Effector memory CD4-positive, alpha-beta T cell (primary cell): ENCODE measurements around the gene LIPE.
"Not testable (repeated sequence)": the region's sequence is repeated elsewhere in the genome, so short reads cannot be mapped to it uniquely, and the experiment has no call there.

Source experiments
- DNase-seq, 3 donors: peaks; one replicate each; pipeline ENCODE4 v3.0.0-alpha.2; 2020
- H3K27ac ChIP-seq: 2 replicates; pipeline ENCODE4 v1.7.0; 2013; ENCODE audit warnings: mild to moderate bottlenecking, low read length, moderate library complexity; ENCODE audit not compliant: insufficient read depth, poor library complexity, severe bottlenecking
- H3K27me3 ChIP-seq: replicated peaks from 2 replicates; pipeline ENCODE4 v1.7.0; 2013; ENCODE audit warnings: mild to moderate bottlenecking, low read length; ENCODE audit not compliant: insufficient read depth, control insufficient read depth, poor library complexity, severe bottlenecking
- H3K36me3 ChIP-seq: 2 replicates; pipeline ENCODE4 v1.7.0; 2013; ENCODE audit warnings: mild to moderate bottlenecking, low read length, moderate library complexity; ENCODE audit not compliant: control insufficient read depth, insufficient read depth
- H3K4me1 ChIP-seq: 2 replicates; pipeline ENCODE4 v1.7.0; 2013; ENCODE audit warnings: low read length, mild to moderate bottlenecking; ENCODE audit not compliant: control insufficient read depth, insufficient read depth, poor library complexity, severe bottlenecking
- H3K4me3 ChIP-seq: 2 replicates; pipeline ENCODE4 v1.7.0; 2013; ENCODE audit warnings: low read length, low read depth, mild to moderate bottlenecking; ENCODE audit not compliant: insufficient read depth, poor library complexity, severe bottlenecking
- H3K9me3 ChIP-seq: 2 replicates; pipeline ENCODE4 v1.7.0; 2013; ENCODE audit warnings: mild to moderate bottlenecking, low read length, moderate library complexity; ENCODE audit not compliant: control insufficient read depth

Gene LIPE

GRCh38 chr19:42466521-42467182 is 39.5 kb upstream of the LIPE start:
- Histone ChIP-seq H3K9me3 (no peaks in the 10 kb centered on the region), H3K27me3 (no peaks in the 10 kb centered on the region), H3K4me1 (no peaks in the 10 kb centered on the region), H3K27ac (no peak overlapping the region), H3K4me3 (no peak overlapping the region), H3K36me3 (no peaks in the 10 kb centered on the region)
- DNase-seq, result no peak

GRCh38 chr19:42465827-42466280 is 38.7 kb upstream of the LIPE start:
- DNase-seq, result no peak

GRCh38 chr19:42461700-42462324 is 34.6 kb upstream of the LIPE start:
- Histone ChIP-seq H3K4me1 (no peaks in the 10 kb centered on the region), H3K9me3 (no peaks in the 10 kb centered on the region), H3K4me3 (no peak overlapping the region), H3K27ac (no peak overlapping the region), H3K27me3 (no peaks in the 10 kb centered on the region), H3K36me3 (no peaks in the 10 kb centered on the region)
- no peak for DNase-seq

More at GRCh38 chr19:42465827-42466280, 38.7 kb upstream of the LIPE start:
- Histone ChIP-seq H3K36me3 (no peaks in the 10 kb centered on the region), H3K27ac (no peak overlapping the region), H3K4me1 (no peaks in the 10 kb centered on the region), H3K4me3 (no peak overlapping the region), H3K27me3 (no peaks in the 10 kb centered on the region), H3K9me3 (no peaks in the 10 kb centered on the region)

- not testable (repeated sequence) for H3K27ac ChIP-seq, DNase-seq, H3K4me1 ChIP-seq, H3K9me3 ChIP-seq, H3K36me3 ChIP-seq, H3K27me3 ChIP-seq, H3K4me3 ChIP-seq
Observed at GRCh38 chr19:42461231-42461630, 34.0 kb upstream of the LIPE start.

GRCh38 chr19:42459926-42460325 is 32.7 kb upstream of the LIPE start:
- H3K9me3 ChIP-seq, result no peaks in the 10 kb centered on the region
- no peak overlapping the region for H3K4me3 ChIP-seq
- H3K27me3 ChIP-seq, result no peaks in the 10 kb centered on the region
- DNase-seq, result no peak
- no peak overlapping the region for H3K27ac ChIP-seq
- no peaks in the 10 kb centered on the region for H3K4me1 ChIP-seq
- H3K36me3 ChIP-seq, result no peaks in the 10 kb centered on the region

- Histone ChIP-seq H3K9me3 (no peaks in the 10 kb centered on the region), H3K4me1 (peaks cover 2% of the 10 kb centered on the region), H3K27ac (no peak overlapping the region), H3K27me3 (no peaks in the 10 kb centered on the region), H3K4me3 (no peak overlapping the region), H3K36me3 (no peaks in the 10 kb centered on the region)
- DNase-seq, result no peak
Observed at GRCh38 chr19:42455621-42456081, 28.5 kb upstream of the LIPE start.

GRCh38 chr19:42455086-42455485 is 27.9 kb upstream of the LIPE start:
- no peaks in the 10 kb centered on the region for H3K27me3 ChIP-seq
- DNase-seq, result no peak
- no peaks in the 10 kb centered on the region for H3K9me3 ChIP-seq
- no peaks in the 10 kb centered on the region for H3K36me3 ChIP-seq
- H3K27ac ChIP-seq, result no peak overlapping the region
- H3K4me3 ChIP-seq, result no peak overlapping the region
- H3K4me1 ChIP-seq, result peaks cover 5% of the 10 kb centered on the region

- Histone ChIP-seq H3K27me3 (no peaks in the 10 kb centered on the region), H3K9me3 (no peaks in the 10 kb centered on the region), H3K36me3 (no peaks in the 10 kb centered on the region), H3K4me1 (peaks cover 12% of the 10 kb centered on the region), H3K27ac (no peak overlapping the region), H3K4me3 (no peak overlapping the region)
- no peak for DNase-seq
Observed at GRCh38 chr19:42452590-42452989, 25.4 kb upstream of the LIPE start.

GRCh38 chr19:42450314-42450934 is 23.2 kb upstream of the LIPE start:
- peaks cover 12% of the 10 kb centered on the region for H3K4me1 ChIP-seq
- H3K27me3 ChIP-seq, result no peaks in the 10 kb centered on the region
- no peak overlapping the region for H3K4me3 ChIP-seq
- H3K36me3 ChIP-seq, result no peaks in the 10 kb centered on the region
- H3K9me3 ChIP-seq, result no peaks in the 10 kb centered on the region
- peak overlapping the region; percentile 77 for H3K27ac ChIP-seq
- DNase-seq, result peak; percentile 66 to 77 (median 67)

GRCh38 chr19:42448306-42448705 is 21.1 kb upstream of the LIPE start:
- not testable (repeated sequence) for H3K27ac ChIP-seq, H3K36me3 ChIP-seq, H3K27me3 ChIP-seq, H3K4me3 ChIP-seq, DNase-seq, H3K9me3 ChIP-seq
- H3K4me1 ChIP-seq, result peaks cover 12% of the 10 kb centered on the region
